Endodermal cell (in vitro differentiated cells): ENCODE results near the gene TRPM6. TPM values are rescaled to one million over a fixed set of nuclear protein-coding genes. Genes with fewer than 3 reads are reported as not detected.

Experiments used
- DNase-seq: peaks from one replicate; pipeline ENCODE4 v3.0.0-alpha.2; 2017
- H3K27ac ChIP-seq: 2 replicates; pipeline ENCODE4 v1.5.1; 2013; ENCODE audit warnings: mild to moderate bottlenecking, low read depth, low read length, moderate library complexity
- H3K27me3 ChIP-seq: 2 replicates; pipeline ENCODE4 v1.6.1; 2013; ENCODE audit warnings: mild to moderate bottlenecking, low read length, moderate library complexity; ENCODE audit not compliant: insufficient read depth, control insufficient read depth, poor library complexity, severe bottlenecking
- H3K36me3 ChIP-seq: 2 replicates; pipeline ENCODE4 v1.7.0; 2013; ENCODE audit warnings: mild to moderate bottlenecking, low read length, moderate library complexity; ENCODE audit not compliant: control insufficient read depth, insufficient read depth
- H3K4me1 ChIP-seq: one replicate; pipeline ENCODE4 v1.7.0; 2013; ENCODE audit warnings: low read length; ENCODE audit not compliant: control insufficient read depth, insufficient read depth
- H3K4me3 ChIP-seq: 2 replicates; pipeline ENCODE4 v1.5.1; 2013; ENCODE audit warnings: mild to moderate bottlenecking, low read length, moderate library complexity
- H3K9ac ChIP-seq: 2 replicates; pipeline ENCODE4 v1.6.1; 2013; ENCODE audit warnings: mild to moderate bottlenecking, low read length, moderate library complexity; ENCODE audit not compliant: poor library complexity, severe bottlenecking; ENCODE audit errors: extremely low read depth
- H3K9me3 ChIP-seq: 2 replicates; pipeline ENCODE4 v1.6.1; 2013; ENCODE audit warnings: mild to moderate bottlenecking, low read length, moderate library complexity; ENCODE audit not compliant: control insufficient read depth
- H3K27ac Mint-ChIP-seq: 2 replicates; pipeline ENCODE4 v1.8.0; 2020; ENCODE audit warnings: mixed read lengths
- H3K27me3 Mint-ChIP-seq: 2 replicates; pipeline ENCODE4 v1.8.0; 2021; ENCODE audit warnings: mild to moderate bottlenecking, mixed read lengths; ENCODE audit not compliant: insufficient read depth
- H3K36me3 Mint-ChIP-seq: 2 replicates; pipeline ENCODE4 v1.8.0; 2020; ENCODE audit warnings: low read depth, mixed read lengths
- H3K4me1 Mint-ChIP-seq: 2 replicates; pipeline ENCODE4 v1.8.0; 2020; ENCODE audit warnings: mixed read lengths
- H3K4me3 Mint-ChIP-seq: 2 replicates; pipeline ENCODE4 v1.8.0; 2020; ENCODE audit warnings: mild to moderate bottlenecking, moderate library complexity, mixed read lengths
- H3K9me3 Mint-ChIP-seq: 2 replicates; pipeline ENCODE4 v1.8.0; 2020; ENCODE audit warnings: mild to moderate bottlenecking, mixed read lengths
- CTCF ChIP-seq: fragments of 200-600 bp; sonication (generic); conservative IDR thresholded peaks from 2 replicates; pipeline ENCODE4 v1.5.0; 2021; ENCODE audit warnings: antibody characterized with exemption, mild to moderate bottlenecking
- WGBS, 2 experiments: methylation state at CpG; one replicate each; pipeline versions ENCODE4 v1.1.5 to v1.1.7; 2013; ENCODE audit warnings: missing lambda C conversion rate in 2 of 2, mixed read lengths in 1 of 2; ENCODE audit not compliant: insufficient coverage in 1 of 2, insufficient read length in 1 of 2; 5-methylcytosine and 5-hydroxymethylcytosine counted together
- total RNA-seq, 2 donors: library from RNA; stranded (reverse); fragmentation: NEBNext Ultra II Directional in 1 of 2; extraction: Animal tissue kit (Norgen Biotek cat#: 25700) in 1 of 2; gene quantifications; 2 replicates in 1 of 2; 3 replicates in 1 of 2; pipeline ENCODE4 v1.2.1, GENCODE V29; 2021

Gene TRPM6
- total RNA-seq, 2 donors from 2014 or later: 1.2 to 1.7 TPM

- no peaks in the 10 kb centered on the region for H3K36me3 ChIP-seq
- DNase-seq: no peak
- no peaks in the 10 kb centered on the region for H3K36me3 Mint-ChIP-seq
- WGBS, 2 experiments: 87 to 93% methylated on average over 2 to 5 of the region's 5 CpGs
- no peak overlapping the region for H3K27ac ChIP-seq
- H3K4me3 Mint-ChIP-seq: no peak overlapping the region
- H3K9me3 ChIP-seq: no peaks in the 10 kb centered on the region
- no peaks in the 10 kb centered on the region for H3K9me3 Mint-ChIP-seq
- H3K4me3 ChIP-seq: no peak overlapping the region
- no peak overlapping the region for H3K27ac Mint-ChIP-seq
- TF ChIP-seq CTCF: no peak
- H3K4me1 Mint-ChIP-seq: no peaks in the 10 kb centered on the region
- no peaks in the 10 kb centered on the region for H3K27me3 Mint-ChIP-seq
- H3K9ac ChIP-seq: no peak overlapping the region
- no peaks in the 10 kb centered on the region for H3K27me3 ChIP-seq
- no peaks in the 10 kb centered on the region for H3K4me1 ChIP-seq
Observed at GRCh38 chr9:74721696-74722660, 165.7 kb downstream of the TRPM6 start.

- Mint-ChIP-seq H3K36me3 (no peaks in the 10 kb centered on the region), H3K4me1 (no peaks in the 10 kb centered on the region), H3K27ac (no peak overlapping the region), H3K9me3 (no peaks in the 10 kb centered on the region), H3K4me3 (no peak overlapping the region), H3K27me3 (no peaks in the 10 kb centered on the region)
- H3K9me3 ChIP-seq: no peaks in the 10 kb centered on the region
- H3K4me1 ChIP-seq: no peaks in the 10 kb centered on the region
- no peak overlapping the region for H3K27ac ChIP-seq
- H3K36me3 ChIP-seq: no peaks in the 10 kb centered on the region
- no peak overlapping the region for H3K9ac ChIP-seq
- no peak for TF ChIP-seq CTCF
- 60 to 80% methylated on average over 1 of the region's 1 CpG for WGBS, 2 experiments
- no peak overlapping the region for H3K4me3 ChIP-seq
- DNase-seq: no peak
- H3K27me3 ChIP-seq: no peaks in the 10 kb centered on the region
Observed at GRCh38 chr9:74719306-74719705, 168.4 kb downstream of the TRPM6 start.

- WGBS, 2 experiments: 80 to 95% methylated on average over 1 to 2 of the region's 2 CpGs
- Histone ChIP-seq H3K9me3 (no peaks in the 10 kb centered on the region), H3K4me3 (no peak overlapping the region), H3K27me3 (no peaks in the 10 kb centered on the region), H3K9ac (no peak overlapping the region), H3K27ac (no peak overlapping the region), H3K36me3 (no peaks in the 10 kb centered on the region), H3K4me1 (no peaks in the 10 kb centered on the region)
- no peak for TF ChIP-seq CTCF
- Mint-ChIP-seq H3K9me3 (no peaks in the 10 kb centered on the region), H3K4me3 (no peak overlapping the region), H3K27me3 (no peaks in the 10 kb centered on the region), H3K27ac (no peak overlapping the region), H3K36me3 (no peaks in the 10 kb centered on the region), H3K4me1 (no peaks in the 10 kb centered on the region)
- DNase-seq: no peak
Observed at GRCh38 chr9:74718709-74719108, 169.0 kb downstream of the TRPM6 start.
